ENCODE measurements around the gene KISS1.

The KISS1 gene

DNA sequence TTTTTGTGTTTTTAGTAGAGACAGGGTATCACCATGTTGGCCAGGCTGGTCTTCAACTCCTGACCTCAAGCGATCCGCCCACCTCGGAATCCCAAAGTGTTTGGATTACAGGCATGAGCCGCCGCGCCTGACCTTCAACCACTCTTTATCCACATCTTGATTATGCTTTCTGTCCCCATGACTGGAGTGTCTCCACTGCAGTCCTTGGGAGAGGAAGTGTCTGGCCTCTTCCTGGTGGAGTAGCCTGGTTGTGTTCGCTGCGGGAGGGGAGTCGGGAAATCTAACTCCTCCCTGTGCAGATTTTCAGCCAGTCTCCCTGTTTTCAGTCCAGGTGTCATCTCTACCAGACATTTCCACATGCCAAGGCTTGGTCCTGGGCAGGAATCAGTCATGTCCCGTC is 9.7 kb downstream of the KISS1 start:
- CTCF ChIA-PET = interaction anchor here (0.7 to 1.8 kb wide), 3 partner anchors 13 to 875 kb away, joined by 3 to 5 read pairs (median 3); no protein-coding TSS in a partner anchor
- TF ChIP-seq, protein P1, sequence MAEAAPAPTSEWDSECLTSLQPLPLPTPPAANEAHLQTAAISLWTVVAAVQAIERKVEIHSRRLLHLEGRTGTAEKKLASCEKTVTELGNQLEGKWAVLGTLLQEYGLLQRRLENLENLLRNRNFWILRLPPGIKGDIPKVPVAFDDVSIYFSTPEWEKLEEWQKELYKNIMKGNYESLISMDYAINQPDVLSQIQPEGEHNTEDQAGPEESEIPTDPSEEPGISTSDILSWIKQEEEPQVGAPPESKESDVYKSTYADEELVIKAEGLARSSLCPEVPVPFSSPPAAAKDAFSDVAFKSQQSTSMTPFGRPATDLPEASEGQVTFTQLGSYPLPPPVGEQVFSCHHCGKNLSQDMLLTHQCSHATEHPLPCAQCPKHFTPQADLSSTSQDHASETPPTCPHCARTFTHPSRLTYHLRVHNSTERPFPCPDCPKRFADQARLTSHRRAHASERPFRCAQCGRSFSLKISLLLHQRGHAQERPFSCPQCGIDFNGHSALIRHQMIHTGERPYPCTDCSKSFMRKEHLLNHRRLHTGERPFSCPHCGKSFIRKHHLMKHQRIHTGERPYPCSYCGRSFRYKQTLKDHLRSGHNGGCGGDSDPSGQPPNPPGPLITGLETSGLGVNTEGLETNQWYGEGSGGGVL (tag by site-specific recombination; IDR thresholded peaks at IDR 0.05) = no peak
- TF ChIP-seq, protein P2, sequence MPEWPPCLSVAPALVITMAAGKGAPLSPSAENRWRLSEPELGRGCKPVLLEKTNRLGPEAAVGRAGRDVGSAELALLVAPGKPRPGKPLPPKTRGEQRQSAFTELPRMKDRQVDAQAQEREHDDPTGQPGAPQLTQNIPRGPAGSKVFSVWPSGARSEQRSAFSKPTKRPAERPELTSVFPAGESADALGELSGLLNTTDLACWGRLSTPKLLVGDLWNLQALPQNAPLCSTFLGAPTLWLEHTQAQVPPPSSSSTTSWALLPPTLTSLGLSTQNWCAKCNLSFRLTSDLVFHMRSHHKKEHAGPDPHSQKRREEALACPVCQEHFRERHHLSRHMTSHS (tag by site-specific recombination; IDR thresholded peaks at IDR 0.05) = no peak
- no peak for TF ChIP-seq ZNF132 (tag by site-specific recombination; IDR thresholded peaks at IDR 0.05; ENCODE audit: borderline replicate concordance)
- TF ChIP-seq GFI1B (tag by site-specific recombination; IDR thresholded peaks at IDR 0.05) = no peak
- no peak for TF ChIP-seq ZNF768 (tag by site-specific recombination; IDR thresholded peaks at IDR 0.05)
- Histone ChIP-seq H3K4me1 (ENCODE audit: control insufficient read depth, insufficient read depth, low read length) (no peaks in the 10 kb centered on the region), H3K9me3 (ENCODE audit: control insufficient read depth, insufficient read depth, low read depth, low read length) (no peaks in the 10 kb centered on the region), H3K36me3 (ENCODE audit: control insufficient read depth in 2 of 2, insufficient read depth in 1 of 2, low read length in 2 of 2) (no peaks in the 10 kb centered on the region), H3K4me3 (ENCODE audit: low read depth, low read length) (no peak overlapping the region), H3K27ac (ENCODE audit: extremely low read depth, low read depth, low read length) (no peak overlapping the region)
- POLR2A ChIA-PET = no interaction called here

DNA sequence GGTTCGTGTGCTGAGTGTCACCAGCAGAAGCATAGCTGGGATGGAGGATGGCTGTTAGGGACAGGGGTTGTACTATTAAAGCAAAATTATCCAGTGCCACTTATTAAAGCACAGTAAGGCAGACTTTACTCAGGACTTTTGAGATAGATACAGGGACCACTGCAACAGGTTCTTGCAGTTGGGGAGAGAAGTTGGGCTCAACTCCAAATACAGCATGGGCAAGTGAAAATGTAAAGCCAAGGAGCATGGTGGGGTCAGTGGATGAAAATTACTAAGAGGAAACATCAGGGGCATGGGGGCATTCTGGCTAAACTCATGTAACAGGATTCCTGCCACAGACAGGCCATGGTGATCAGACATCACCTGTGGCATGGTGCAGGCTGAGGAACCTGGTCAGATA is 15.2 kb downstream of the KISS1 start:
- Histone ChIP-seq H3K9me3 (ENCODE audit: control insufficient read depth, insufficient read depth, low read depth, low read length) (no peaks in the 10 kb centered on the region), H3K4me1 (ENCODE audit: control insufficient read depth, insufficient read depth, low read length) (no peaks in the 10 kb centered on the region), H3K27ac (ENCODE audit: extremely low read depth, low read depth, low read length) (no peak overlapping the region), H3K4me3 (ENCODE audit: low read depth, low read length) (no peak overlapping the region), H3K36me3 (ENCODE audit: control insufficient read depth in 2 of 2, insufficient read depth in 1 of 2, low read length in 2 of 2) (no peaks in the 10 kb centered on the region)
- CTCF ChIA-PET = no interaction called here
- TF ChIP-seq SCRT2 (tag by site-specific recombination; IDR thresholded peaks at IDR 0.05) (peak; percentile 85), GLI2 (tag by site-specific recombination; IDR thresholded peaks at IDR 0.05; ENCODE audit: borderline replicate concordance, low read depth) (no peak), ZNF843 (tag by site-specific recombination; IDR thresholded peaks at IDR 0.05) (no peak), SCRT1 (tag by site-specific recombination; IDR thresholded peaks at IDR 0.05; ENCODE audit: borderline replicate concordance) (peak; percentile 76), ZNF621 (tag by site-specific recombination; IDR thresholded peaks at IDR 0.05) (no peak), ZNF354C (tag by site-specific recombination; IDR thresholded peaks at IDR 0.05; ENCODE audit: borderline replicate concordance, low read depth) (no peak), ZNF16 (tag by site-specific recombination; IDR thresholded peaks at IDR 0.05; ENCODE audit: low read depth) (no peak), ZNF274 (IDR thresholded peaks at IDR 0.05; ENCODE audit: low read length) (no peak), ZNF274 (tag by site-specific recombination; IDR thresholded peaks at IDR 0.05; ENCODE audit: borderline replicate concordance) (no peak)
- TF ChIP-seq, protein P3, sequence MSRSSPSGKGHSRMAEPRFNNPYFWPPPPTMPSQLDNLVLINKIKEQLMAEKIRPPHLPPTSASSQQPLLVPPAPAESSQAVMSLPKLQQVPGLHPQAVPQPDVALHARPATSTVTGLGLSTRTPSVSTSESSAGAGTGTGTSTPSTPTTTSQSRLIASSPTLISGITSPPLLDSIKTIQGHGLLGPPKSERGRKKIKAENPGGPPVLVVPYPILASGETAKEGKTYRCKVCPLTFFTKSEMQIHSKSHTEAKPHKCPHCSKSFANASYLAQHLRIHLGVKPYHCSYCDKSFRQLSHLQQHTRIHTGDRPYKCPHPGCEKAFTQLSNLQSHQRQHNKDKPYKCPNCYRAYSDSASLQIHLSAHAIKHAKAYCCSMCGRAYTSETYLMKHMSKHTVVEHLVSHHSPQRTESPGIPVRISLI (tag by site-specific recombination; IDR thresholded peaks at IDR 0.05) = no peak
- POLR2A ChIA-PET = interaction anchor here (0.6 kb wide), 1 partner anchor 1116 kb away, joined by 4 read pairs; no protein-coding TSS in a partner anchor

DNA sequence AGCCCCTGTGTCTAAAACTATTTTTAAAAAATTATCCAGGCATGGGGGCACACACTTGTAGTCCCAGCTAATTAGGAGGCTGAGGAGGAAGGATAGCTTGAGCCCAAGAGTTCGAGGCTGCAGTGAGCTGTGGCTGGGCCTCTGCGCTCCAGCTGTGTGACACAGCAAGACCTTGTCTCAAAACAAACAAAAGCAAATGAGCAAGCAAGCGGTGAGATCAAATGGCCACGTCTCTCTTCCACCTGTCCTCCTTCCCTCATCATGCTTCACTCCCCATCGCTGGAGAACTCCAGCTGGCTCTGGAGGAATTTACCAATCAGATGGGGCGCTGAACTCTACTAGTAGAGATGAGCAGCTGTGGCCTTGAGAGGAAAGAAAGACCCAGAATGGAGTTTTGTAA is 16.2 kb downstream of the KISS1 start:
- ChIA-PET CTCF (interaction anchor here (0.8 to 1.4 kb wide), 3 partner anchors 13 to 218 kb away, joined by 3 to 5 read pairs (median 4); no protein-coding TSS in a partner anchor), POLR2A (no interaction called here)
- no peaks in the 10 kb centered on the region for H3K9me3 ChIP-seq (ENCODE audit: control insufficient read depth, insufficient read depth, low read depth, low read length)
- H3K36me3 ChIP-seq (ENCODE audit: control insufficient read depth in 2 of 2, insufficient read depth in 1 of 2, low read length in 2 of 2) = no peaks in the 10 kb centered on the region
- H3K4me1 ChIP-seq (ENCODE audit: control insufficient read depth, insufficient read depth, low read length) = no peaks in the 10 kb centered on the region
- H3K4me3 ChIP-seq (ENCODE audit: low read depth, low read length) = no peak overlapping the region
- TF ChIP-seq ZNF747 (tag by site-specific recombination; IDR thresholded peaks at IDR 0.05) (no peak), ZIC2 (tag by site-specific recombination; IDR thresholded peaks at IDR 0.05) (peak; percentile 55)
- H3K27ac ChIP-seq (ENCODE audit: extremely low read depth, low read depth, low read length) = no peak overlapping the region
